HG02885 (cell line): ENCODE data around the gene SPARCL1.
A peak's percentile ranks its signal among the peaks of the same experiment; 100 is the strongest.
"Not testable (repeated sequence)": the region's sequence is repeated elsewhere in the genome, so short reads cannot be mapped to it uniquely, and the experiment has no call there.

ENCODE experiments used
- ATAC-seq: cut with Tn5 transposase; IDR thresholded peaks from one replicate; pipeline ENCODE4 v1.9.1; 2021; ENCODE audit warnings: mild to moderate bottlenecking; ENCODE audit not compliant: unreplicated experiment, poor library complexity

Gene SPARCL1, protein sequence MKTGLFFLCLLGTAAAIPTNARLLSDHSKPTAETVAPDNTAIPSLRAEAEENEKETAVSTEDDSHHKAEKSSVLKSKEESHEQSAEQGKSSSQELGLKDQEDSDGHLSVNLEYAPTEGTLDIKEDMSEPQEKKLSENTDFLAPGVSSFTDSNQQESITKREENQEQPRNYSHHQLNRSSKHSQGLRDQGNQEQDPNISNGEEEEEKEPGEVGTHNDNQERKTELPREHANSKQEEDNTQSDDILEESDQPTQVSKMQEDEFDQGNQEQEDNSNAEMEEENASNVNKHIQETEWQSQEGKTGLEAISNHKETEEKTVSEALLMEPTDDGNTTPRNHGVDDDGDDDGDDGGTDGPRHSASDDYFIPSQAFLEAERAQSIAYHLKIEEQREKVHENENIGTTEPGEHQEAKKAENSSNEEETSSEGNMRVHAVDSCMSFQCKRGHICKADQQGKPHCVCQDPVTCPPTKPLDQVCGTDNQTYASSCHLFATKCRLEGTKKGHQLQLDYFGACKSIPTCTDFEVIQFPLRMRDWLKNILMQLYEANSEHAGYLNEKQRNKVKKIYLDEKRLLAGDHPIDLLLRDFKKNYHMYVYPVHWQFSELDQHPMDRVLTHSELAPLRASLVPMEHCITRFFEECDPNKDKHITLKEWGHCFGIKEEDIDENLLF

DNA sequence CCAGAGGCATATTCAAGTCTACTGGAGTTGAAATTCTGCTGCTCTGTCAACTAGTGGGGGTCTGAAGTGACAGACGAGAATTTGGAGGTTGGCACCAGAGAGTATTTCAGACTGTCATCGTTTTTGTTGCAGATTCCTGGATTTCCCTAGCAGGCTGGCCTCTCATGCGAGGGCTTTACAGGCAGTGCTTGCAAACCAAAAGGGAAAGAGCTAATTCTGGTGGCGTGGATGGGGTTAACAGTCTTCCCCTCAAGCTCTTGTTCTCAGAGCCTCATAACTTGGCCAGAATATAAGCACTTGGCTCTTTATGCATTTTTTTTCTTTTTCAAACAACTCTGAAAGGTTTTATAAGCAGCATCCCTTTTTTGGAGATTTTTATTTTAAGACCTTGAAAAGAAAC lies at the start of gene SPARCL1:
SPARCL1 (minus strand) TSS at position 190 of the 400 bp plus-strand sequence. CDS start 29,802 bp downstream, outside the sequence.
- no peak for ATAC-seq

DNA sequence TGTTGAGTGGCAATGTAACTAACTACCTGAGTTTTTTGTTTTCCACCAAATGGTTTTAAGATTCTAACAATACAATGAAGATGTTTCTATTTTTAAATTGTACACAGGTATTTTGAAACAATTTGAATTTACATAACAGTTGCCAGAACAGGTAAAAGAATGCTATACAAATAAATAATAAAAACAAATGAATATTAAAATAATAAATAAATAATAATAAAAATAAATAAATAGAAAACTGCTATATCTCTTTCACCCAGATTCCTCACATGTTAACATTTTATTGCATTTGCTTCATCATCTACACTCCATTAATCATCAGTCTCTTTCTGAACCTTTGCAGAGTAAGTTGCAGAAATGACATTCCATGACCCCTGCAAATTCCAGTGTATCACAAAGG lies 46.8 kb upstream of the SPARCL1 start:
- ATAC-seq, result no peak

DNA sequence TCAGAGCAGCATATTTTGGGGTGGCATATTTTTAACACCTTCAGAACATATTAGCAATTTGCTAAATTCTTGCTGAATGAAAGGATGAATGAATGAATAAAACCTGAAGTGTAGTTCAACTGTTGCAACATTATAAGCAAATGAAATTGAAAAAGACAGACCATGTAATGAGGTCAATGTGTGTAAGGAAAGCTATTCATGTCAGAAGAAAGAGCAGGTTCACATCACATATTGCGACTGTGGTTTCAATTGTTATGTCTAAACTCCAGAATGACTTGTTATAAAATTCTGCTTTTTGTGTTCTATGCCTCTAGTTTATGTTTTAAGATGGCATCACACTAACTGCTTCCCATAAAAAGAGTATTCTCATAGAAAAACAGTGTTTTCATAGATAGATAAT lies 46.2 kb upstream of the SPARCL1 start:
- no peak for ATAC-seq

DNA sequence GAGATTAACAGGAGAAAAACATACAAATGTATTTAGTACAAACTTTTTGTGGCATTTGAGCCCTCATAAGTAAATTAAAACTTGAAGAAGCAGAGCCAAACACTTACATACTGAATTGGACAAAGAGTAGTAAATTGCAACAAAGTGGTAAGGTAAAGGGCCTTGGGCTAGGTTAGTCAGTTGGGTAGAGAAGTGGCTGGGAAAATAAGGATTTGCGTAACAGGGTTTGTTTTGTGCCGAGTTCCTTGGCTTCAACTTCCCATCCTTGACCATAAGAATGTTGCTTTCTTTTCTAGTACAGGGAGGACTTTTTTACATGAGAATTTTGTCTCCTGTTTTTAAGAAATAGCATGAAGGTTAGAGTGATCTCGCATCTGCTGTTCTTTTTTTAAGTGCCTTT lies 45.8 kb upstream of the SPARCL1 start:
- ATAC-seq, result no peak

DNA sequence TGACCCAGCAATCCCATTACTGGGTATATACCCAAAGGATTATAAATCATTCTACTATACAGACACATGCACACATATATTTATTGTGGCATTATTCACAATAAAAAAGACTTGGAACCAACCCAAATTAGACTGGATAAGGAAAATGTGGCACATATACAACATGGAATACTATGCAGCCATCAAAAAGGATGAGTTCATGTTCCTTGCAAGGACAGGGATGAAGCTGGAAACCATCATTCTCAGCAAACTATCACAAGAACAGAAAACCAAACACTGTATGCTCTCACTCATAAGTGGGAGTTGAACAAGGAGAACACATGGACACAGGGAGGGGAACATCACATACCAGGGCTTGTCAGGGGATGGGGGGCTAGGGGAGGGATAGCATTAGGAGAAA lies 45.2 kb upstream of the SPARCL1 start:
- ATAC-seq, result not testable (repeated sequence)

DNA sequence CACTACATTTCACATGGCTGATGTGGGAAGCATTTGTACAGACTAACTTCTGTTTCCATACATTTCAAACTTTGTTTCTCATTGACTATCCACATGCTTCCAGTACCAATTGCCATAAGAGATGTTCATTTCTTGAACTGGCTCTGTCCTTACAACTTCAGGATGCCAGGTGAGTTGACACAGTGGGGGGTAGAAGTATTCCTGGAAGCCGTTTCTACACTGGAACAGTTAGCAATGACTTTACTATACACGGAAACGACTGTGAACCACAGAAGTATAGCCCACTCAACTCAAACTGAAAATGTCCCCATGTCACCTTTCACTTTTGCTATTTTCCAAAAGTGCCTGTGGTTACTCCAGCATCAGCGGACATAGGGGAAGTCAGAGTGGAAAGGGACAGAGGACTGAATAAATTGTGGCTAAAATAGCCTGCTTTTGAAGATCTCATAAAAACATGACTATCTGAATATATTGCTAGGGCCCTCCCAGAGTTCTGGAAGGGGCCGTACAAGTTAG lies 41.2 kb upstream of the SPARCL1 start:
- ATAC-seq, result no peak

DNA sequence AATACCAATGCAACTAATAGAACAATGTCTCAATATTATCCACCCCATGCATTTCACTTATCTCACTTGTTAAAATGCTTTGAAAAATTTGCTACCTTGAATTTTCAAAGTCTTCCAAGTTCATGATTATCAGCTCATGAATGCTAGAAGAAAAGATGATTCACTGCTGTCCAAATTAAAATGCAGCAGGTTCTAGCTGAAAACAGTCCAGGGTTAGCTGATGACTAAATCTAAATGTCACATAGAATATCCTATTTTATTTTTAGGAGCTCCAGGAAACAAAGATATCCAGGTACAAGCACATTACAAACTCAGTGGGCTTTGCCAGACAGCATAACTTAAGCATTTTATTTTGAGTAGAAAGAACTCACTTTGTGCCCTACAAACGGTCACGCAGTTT lies 38.0 kb upstream of the SPARCL1 start:
- ATAC-seq, result no peak

DNA sequence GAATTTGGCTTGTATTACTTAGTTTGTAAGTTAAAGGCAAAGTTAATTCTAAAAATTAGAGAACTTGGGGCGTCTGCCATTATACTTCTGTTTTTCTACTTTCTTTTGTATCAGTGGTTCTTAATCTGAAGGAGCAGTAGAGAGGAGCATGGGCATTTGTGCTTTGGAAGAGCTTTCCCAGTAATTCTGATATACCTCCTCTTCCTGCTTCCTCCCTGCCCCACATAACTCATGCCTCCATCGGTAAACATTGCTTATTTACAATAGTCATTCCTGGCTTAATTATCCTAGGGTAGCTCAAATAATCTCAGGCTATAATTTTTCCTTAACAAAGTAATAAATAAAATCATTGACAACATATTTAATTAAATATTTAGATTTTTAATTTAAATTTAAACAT lies 37.1 kb upstream of the SPARCL1 start:
- no peak for ATAC-seq

DNA sequence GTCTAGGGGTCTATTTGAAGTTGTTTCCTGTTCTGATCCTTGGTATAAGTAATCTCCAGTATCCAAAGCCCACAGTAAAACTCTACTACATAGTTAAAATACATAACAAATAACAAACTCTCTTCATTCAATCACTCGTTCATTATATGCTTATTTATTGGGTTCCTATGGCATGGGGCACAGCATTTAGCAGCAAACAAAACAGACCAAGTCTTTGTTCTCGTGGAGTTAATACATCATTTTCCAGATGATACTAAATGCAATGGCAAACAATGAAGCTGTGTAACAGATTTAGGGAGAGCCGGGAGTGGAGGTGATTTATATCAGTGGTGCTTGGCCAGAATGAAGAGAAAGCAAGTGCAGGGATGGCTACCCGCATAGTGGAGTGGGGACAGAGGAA lies 36.6 kb upstream of the SPARCL1 start:
- no peak for ATAC-seq

DNA sequence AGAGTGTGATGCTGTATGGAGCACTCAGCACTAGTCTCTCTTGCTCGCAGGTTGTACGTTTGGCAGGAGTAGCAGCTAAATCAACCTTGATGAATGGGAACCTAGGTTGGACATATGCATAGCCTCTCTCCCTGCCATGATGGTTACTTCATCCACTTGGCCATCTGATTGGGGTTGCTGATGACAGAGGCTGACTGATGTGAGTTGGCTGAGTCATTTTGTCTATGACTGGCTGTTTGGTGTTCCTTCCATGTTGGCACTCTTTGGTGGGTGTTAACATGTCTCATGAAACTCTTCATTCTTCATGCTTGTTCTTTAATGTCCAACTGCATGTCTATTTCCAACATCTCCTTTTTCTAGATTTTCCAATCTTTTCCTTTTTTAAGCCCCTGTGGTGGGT lies 31.6 kb upstream of the SPARCL1 start:
- ATAC-seq, result no peak

DNA sequence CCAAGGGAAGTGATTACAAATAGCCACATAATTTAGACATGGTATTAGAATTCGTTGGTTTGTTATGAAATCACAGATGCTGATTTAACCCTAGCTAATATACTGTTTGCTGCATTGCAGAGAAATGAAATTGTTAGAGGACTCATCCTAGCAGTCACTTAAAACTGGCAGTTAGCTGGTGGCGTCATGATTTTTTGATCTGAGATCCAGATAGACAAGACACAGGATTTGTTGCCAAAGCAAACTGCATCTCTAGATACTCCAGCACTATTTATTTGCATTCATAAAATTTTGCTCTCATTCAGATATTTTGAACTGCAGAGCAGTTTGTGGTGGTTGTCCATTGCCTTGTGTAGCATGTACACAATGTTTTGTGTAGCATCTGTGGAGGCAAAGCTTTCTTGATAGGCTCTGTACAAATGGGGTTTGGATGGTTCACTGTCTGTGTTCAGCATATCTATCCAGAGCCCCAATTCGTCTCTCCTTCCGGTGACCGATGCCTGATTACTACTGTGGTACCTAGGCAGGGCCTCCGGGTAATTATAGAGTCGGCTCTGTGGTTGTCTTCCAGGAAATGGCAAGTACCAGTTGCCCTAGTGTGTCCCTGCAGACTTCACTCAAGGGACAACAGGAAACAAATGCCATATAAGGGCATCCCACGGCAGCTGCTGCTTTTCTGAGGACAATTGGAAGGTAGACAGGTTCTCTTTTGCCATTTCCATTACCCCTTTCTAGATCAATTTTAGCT lies 30.1 kb upstream of the SPARCL1 start:
- peak; percentile 99 for ATAC-seq

DNA sequence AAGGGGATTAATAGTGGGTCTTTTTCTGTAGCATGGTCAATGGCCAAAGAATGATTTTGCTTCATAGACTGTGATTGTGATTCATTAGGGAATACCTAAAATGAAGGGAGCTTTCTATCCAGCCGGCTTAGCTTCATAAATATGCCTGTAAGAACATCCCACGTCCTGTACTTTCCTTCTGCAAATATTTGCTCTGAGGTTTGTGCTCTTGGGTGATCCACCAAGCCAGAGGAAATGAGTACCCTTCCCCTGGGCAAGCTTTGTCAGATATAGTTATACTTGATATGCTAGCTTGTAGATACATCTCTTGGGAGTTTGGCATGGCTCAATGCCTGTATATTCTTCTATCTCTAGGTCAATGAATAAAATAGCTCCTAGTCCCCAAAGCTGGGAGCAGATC lies 28.2 kb upstream of the SPARCL1 start:
- ATAC-seq, result no peak

DNA sequence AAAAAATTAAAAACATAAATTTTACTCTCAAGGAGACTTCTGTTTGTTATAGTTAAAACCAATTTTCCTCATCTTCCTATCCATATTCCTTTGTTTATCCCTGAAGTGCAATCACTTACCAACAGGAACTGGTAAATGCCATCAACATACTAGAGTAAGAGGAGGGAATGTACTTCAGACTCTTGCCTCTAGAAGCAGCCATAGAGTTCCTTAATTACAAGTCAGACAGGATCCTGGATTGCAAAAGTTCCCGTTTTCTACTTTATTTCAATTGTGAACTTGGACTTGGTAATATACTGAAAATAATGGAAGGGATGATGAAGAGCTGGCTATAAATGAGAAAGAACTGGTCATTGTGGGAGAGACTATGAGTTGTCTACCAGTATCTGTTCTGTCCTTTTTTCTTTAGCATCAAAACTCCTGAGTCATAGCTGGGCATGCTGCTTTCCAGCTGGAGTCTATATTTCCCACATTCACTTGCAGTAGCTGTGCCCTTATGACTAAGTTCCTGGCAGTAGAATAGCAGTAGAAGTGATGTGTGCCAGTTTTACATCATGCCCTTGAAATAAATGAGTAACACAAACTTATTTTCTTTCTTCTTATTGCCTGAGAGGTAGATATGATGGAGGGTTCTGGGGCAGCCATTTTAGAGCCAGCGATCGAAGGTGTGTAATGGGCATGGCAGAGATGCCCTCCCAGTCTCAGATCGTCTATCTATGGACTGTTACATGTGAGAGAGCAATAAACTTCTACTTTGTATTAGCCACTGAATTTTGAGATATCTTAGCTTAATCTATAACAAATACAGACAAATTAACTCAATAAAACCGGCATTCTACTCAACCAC lies 26.8 kb upstream of the SPARCL1 start:
- no peak for ATAC-seq

DNA sequence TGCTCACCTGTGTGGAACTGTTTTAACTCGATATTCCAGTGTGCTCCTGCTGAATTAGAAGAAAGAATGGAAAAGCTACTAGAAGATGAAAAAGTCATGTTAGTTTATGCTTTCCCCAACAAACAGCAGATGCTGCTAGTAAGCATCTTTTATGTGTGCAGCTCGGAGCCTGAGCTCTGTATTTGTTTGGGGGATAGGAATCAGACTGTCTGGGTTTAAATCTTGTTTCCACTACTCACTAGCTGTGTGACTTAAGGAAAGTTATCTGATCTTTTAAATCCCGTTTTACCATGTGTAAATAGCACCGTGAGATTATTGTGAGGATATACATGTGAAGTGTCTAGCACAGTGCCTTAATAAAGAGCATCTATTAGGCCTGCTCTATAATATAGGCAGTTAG lies 24.0 kb upstream of the SPARCL1 start:
- no peak for ATAC-seq

DNA sequence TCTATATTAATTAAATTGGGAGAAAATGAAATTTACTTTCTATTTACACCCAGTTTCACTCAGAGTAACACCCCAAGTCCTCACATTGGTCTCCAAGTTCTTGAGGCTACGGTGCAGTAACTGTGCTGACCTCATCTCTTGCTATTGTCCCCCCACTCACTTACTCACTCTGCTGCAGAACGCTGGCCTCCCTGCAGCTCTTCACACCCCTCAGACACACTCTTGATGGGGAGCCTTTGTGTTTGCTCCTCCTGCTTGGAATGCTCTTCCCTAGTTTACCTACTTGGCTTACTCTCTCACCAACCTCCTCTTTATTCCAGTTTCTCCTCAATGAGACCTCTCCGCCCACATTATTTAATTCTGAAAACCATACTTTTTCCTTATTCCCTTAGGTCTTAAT lies 22.2 kb upstream of the SPARCL1 start:
- ATAC-seq, result no peak

DNA sequence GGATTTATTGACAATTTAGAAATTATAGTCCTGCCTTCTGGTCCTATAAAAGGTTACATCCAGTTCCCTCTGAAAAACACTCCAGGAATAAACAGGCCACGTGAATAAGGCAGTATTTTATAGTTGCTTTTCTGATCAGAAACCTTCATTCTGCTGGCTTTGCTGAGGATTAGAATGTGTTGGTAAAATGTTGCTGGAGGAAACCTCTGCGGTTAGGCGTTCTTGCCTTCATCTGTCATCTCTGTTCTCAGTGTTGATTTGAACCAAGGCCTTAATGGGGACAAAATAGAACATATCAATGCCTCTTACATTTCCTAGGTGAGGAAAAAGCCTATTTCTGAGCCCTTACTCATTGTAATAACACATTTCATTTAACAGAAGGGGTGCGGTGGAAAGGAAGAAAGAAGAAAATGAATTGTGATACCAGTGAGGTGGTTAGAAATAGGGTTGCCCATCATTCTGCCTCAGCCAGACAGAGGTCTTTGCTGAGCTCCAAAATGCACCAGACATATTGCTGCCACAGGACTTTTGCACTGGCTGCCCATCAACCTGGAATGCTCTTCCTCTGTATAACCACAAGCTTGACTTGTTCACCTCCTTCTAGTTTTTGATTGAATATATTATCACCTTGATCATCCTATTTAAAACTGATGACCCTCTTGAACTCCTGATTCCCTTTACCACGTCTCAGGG lies 18.0 kb upstream of the SPARCL1 start:
- no peak for ATAC-seq

DNA sequence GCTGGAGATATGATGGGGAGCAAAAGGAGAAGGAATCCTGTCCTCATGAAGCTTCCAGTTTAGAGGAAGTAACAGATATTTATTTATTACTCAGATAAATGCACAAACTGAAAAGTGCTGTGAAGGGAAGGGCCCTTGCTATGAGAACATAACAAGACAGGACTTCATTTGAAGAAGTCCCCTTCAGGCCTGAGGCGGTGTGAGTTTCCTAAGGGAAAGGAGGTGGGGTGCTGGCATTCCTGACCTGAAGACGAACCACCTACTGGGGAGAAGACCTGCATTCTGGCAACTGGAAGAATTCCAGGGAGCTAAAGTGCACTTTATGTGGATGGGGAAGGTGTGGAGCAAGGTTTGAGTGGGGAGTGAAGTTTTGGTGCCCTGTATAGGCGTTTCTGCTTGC lies 15.9 kb upstream of the SPARCL1 start:
- no peak for ATAC-seq

DNA sequence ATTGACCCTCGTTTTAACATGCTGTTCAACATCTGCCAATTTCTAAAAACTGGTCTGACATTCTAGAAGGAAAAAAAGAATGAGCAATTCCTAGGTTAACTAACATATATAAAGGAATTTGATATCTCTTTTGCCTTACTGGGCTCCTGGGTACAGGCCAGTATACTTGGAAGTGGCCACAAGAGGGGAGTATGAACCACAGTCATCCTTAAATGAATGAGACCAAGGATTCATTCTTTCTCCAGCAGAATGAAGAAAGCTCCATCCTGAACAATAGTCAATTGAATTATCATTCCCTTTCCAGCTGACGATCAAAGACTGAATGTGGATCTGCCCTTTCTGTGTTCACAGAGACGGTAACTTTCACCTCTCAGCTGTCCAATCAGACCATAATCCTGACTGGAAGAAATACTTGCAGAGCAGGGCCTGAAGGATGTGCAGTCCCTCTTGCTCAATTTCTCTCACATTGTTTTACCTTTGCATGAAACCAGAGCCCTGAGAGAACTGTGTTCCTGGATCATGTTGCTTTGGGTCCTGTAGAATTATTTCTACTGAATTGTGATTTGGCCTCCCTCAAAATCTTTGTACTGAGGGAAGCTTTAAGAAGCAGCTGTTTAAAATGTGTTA lies 14.8 kb upstream of the SPARCL1 start:
- no peak for ATAC-seq

DNA sequence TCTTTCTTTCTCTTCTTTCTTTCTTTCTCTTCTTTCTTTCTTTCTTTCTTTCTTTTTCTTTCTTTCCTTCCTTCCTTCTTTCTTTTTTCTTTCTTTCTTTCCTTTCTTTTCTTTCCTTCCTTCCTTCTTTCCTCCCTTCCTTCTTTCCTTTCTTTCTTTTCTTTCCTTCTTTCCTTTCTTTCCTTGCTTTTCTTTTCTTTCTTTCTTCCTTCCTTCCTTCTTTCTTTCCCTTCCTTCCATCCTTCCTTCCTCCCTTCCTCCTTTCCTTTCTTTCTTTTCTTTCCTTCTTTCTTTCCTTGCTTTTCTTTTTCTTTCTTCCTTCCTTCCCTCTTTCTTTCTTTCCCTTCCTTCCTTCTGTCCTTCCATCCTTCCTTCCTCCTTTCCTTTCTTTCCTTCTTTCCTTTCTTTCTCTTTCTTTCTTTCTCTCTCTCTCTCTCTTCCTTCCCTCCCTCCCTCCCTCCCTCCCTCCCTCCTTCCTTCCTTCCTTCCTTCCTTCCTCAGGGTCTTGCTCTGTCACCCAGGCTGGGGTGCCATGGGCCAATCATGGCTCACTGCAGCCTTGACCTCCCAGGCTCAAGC lies 13.6 kb upstream of the SPARCL1 start:
- ATAC-seq, result no peak
